Naive thymus-derived CD4-positive, alpha-beta T cell (primary cell): ENCODE results near the gene MAGI3. TPM values are rescaled to one million over a fixed set of nuclear protein-coding genes. Genes with fewer than 3 reads are reported as not detected.
"Not testable (repeated sequence)": the region's sequence is repeated elsewhere in the genome, so short reads cannot be mapped to it uniquely, and the experiment has no call there.

Experiments
- ATAC-seq: fragments of 150-1000 bp; cut with Tn5 transposase; 2 replicates; pipeline ENCODE4 v1.10.0; 2021; ENCODE audit warnings: mild to moderate bottlenecking, moderate library complexity
- CTCF ChIA-PET: fragments of 350-600 bp; sonication (Branson Sonifier 250); formaldehyde crosslinking; loops from one replicate; lab custom pipeline; 2021; ENCODE audit warnings: antibody characterized with exemption; lab: Charles Lee
- POLR2A ChIA-PET: fragments of 350-600 bp; sonication (Branson Sonifier 250); formaldehyde crosslinking; loops from one replicate; lab custom pipeline; 2021; ENCODE audit warnings: antibody characterized with exemption, inconsistent platforms; lab: Charles Lee
- DNase-seq, 9 donors: peaks; one replicate each; pipeline versions ENCODE4 v3.0.0 to v3.0.0-alpha.2; 2020 to 2022; ENCODE audit warnings: mixed read lengths in 1 of 9
- H3K27ac ChIP-seq: one replicate; pipeline ENCODE4 v1.7.0; 2013; ENCODE audit warnings: mild to moderate bottlenecking, low read depth, low read length, moderate library complexity
- H3K27me3 ChIP-seq, 2 donors: one replicate each; pipeline ENCODE4 v1.7.0; 2013; ENCODE audit warnings: low read length in 2 of 2, mild to moderate bottlenecking in 2 of 2, moderate library complexity in 2 of 2; ENCODE audit not compliant: control insufficient read depth in 2 of 2, insufficient read depth in 2 of 2
- H3K36me3 ChIP-seq, 3 experiments: 1 replicate in 2 of 3; 2 replicates in 1 of 3; pipeline ENCODE4 v1.7.0; 2013; ENCODE audit warnings: low read length in 3 of 3, mild to moderate bottlenecking in 3 of 3, moderate library complexity in 1 of 3; ENCODE audit not compliant: insufficient read depth in 3 of 3, control insufficient read depth in 2 of 3
- H3K4me1 ChIP-seq, 2 donors: one replicate each; pipeline ENCODE4 v1.7.0; 2013; ENCODE audit warnings: low read length in 2 of 2, mild to moderate bottlenecking in 2 of 2, moderate library complexity in 1 of 2; ENCODE audit not compliant: control insufficient read depth in 2 of 2, insufficient read depth in 2 of 2
- H3K4me3 ChIP-seq: 2 replicates; pipeline ENCODE4 v1.7.0; 2013; ENCODE audit warnings: mild to moderate bottlenecking, low read length
- H3K9me3 ChIP-seq, 3 experiments: 1 replicate in 2 of 3; 2 replicates in 1 of 3; pipeline ENCODE4 v1.7.0; 2013; ENCODE audit warnings: low read length in 3 of 3; ENCODE audit not compliant: control insufficient read depth in 2 of 3
- H3K27ac Mint-ChIP-seq, 9 donors: one replicate each; pipeline ENCODE4 v1.8.0; 2020 to 2022; ENCODE audit warnings: mixed read lengths in 9 of 9, mild to moderate bottlenecking in 8 of 9, moderate library complexity in 5 of 9, inconsistent platforms in 2 of 9
- H3K27me3 Mint-ChIP-seq, 5 donors: one replicate each; pipeline ENCODE4 v1.8.0; 2021 to 2022; ENCODE audit warnings: mixed read lengths in 5 of 5, mild to moderate bottlenecking in 1 of 5
- H3K36me3 Mint-ChIP-seq, 5 donors: one replicate each; pipeline ENCODE4 v1.8.0; 2020 to 2022; ENCODE audit warnings: mixed read lengths in 5 of 5, mild to moderate bottlenecking in 3 of 5, inconsistent platforms in 1 of 5
- H3K4me1 Mint-ChIP-seq, 7 donors: one replicate each; pipeline ENCODE4 v1.8.0; 2020 to 2022; ENCODE audit warnings: mixed read lengths in 7 of 7, mild to moderate bottlenecking in 3 of 7, inconsistent platforms in 1 of 7
- H3K4me3 Mint-ChIP-seq, 10 donors: one replicate each; pipeline ENCODE4 v1.8.0; 2020 to 2022; ENCODE audit warnings: mild to moderate bottlenecking in 10 of 10, mixed read lengths in 10 of 10, moderate library complexity in 6 of 10, inconsistent platforms in 2 of 10
- H3K9me3 Mint-ChIP-seq, 11 donors: one replicate each; pipeline ENCODE4 v1.8.0; 2020 to 2022; ENCODE audit warnings: mixed read lengths in 11 of 11, mild to moderate bottlenecking in 4 of 11, inconsistent platforms in 1 of 11, moderate library complexity in 1 of 11
- intact Hi-C, 2 donors: fragments of 100-400 bp; cut with micrococcal nuclease; formaldehyde crosslinking; loops; one replicate each; pipeline ENCODE4 v1.15.1; 2023
- polyA plus RNA-seq, 2 donors: library from polyadenylated mRNA; unstranded; fragments of 300-500 nt; fragmentation: Illumina TruSeq; gene quantifications; one replicate each; pipeline ENCODE4 v1.2.3, GENCODE V29; 2021
- total RNA-seq, 6 experiments: library from RNA in 5 of 6; stranded (reverse) in 5 of 6; gene quantifications; 1 replicate in 5 of 6; 2 replicates in 1 of 6; pipeline ENCODE4 v1.2.3 and lab custom pipeline; 2021 to 2026

Gene MAGI3
- total and polyA plus RNA-seq, 7 experiments from 2014 or later: 3.6 to 8.8 (median 6.6) TPM

GRCh38 chr1:113459279-113459678, 69.0 kb downstream of the MAGI3 start:
- H3K4me3 Mint-ChIP-seq: no peak overlapping the region
- Histone ChIP-seq H3K4me3 (no peak overlapping the region), H3K27ac (no peak overlapping the region), H3K27me3 (no peaks in the 10 kb centered on the region), H3K4me1 (no peaks in the 10 kb centered on the region), H3K9me3 (peaks cover 0 to 4% (median 0%) of the 10 kb centered on the region in 3 experiments), H3K36me3 (no peaks in the 10 kb centered on the region)
- peaks cover 0 to 31% (median 16%) of the 10 kb centered on the region in 5 donors for H3K36me3 Mint-ChIP-seq
- H3K27ac Mint-ChIP-seq: no peak overlapping the region
- DNase-seq (no peak), ATAC-seq (no peak)
- peaks cover 0 to 5% (median 0%) of the 10 kb centered on the region in 7 donors for H3K4me1 Mint-ChIP-seq
- H3K27me3 Mint-ChIP-seq: no peaks in the 10 kb centered on the region
- intact Hi-C loops: no loop called here
- ChIA-PET CTCF (no interaction called here), POLR2A (no interaction called here)
- H3K9me3 Mint-ChIP-seq: peaks cover 0 to 40% (median 7%) of the 10 kb centered on the region in 11 donors

GRCh38 chr1:113467991-113468390, 77.7 kb downstream of the MAGI3 start:
- H3K27ac ChIP-seq: no peak overlapping the region
- peaks cover 0 to 42% (median 26%) of the 10 kb centered on the region in 11 donors for H3K9me3 Mint-ChIP-seq
- ATAC-seq (no peak), DNase-seq (no peak)
- H3K27me3 ChIP-seq: no peaks in the 10 kb centered on the region
- peaks cover 0 to 8% (median 0%) of the 10 kb centered on the region in 7 donors for H3K4me1 Mint-ChIP-seq
- no peak overlapping the region for H3K4me3 ChIP-seq
- peaks cover 0 to 8% (median 8%) of the 10 kb centered on the region in 3 experiments for H3K9me3 ChIP-seq
- H3K36me3 ChIP-seq: no peaks in the 10 kb centered on the region
- H3K27me3 Mint-ChIP-seq: no peaks in the 10 kb centered on the region
- ChIA-PET POLR2A (no interaction called here), CTCF (no interaction called here)
- no peak overlapping the region for H3K4me3 Mint-ChIP-seq
- intact Hi-C loops: no loop called here
- H3K4me1 ChIP-seq: no peaks in the 10 kb centered on the region
- H3K27ac Mint-ChIP-seq: no peak overlapping the region
- H3K36me3 Mint-ChIP-seq: peaks cover 0 to 16% (median 7%) of the 10 kb centered on the region in 5 donors

GRCh38 chr1:113478427-113479195, 88.3 kb downstream of the MAGI3 start:
- POLR2A ChIA-PET, H3K27me3 ChIP-seq, CTCF ChIA-PET, H3K4me3 ChIP-seq, H3K27ac ChIP-seq, H3K4me3 Mint-ChIP-seq, H3K27ac Mint-ChIP-seq, H3K27me3 Mint-ChIP-seq, intact Hi-C loops, H3K4me1 ChIP-seq, H3K36me3 ChIP-seq, ATAC-seq, H3K4me1 Mint-ChIP-seq, DNase-seq: not testable (repeated sequence)
- peaks cover 0 to 22% (median 0%) of the 10 kb centered on the region in 3 experiments for H3K9me3 ChIP-seq
- Mint-ChIP-seq H3K9me3 (peaks cover 16 to 94% (median 68%) of the 10 kb centered on the region in 11 donors), H3K36me3 (peaks cover 7 to 40% (median 34%) of the 10 kb centered on the region in 5 donors)

- no peak overlapping the region for H3K4me3 ChIP-seq
- Mint-ChIP-seq H3K27me3 (no peaks in the 10 kb centered on the region), H3K4me3 (no peak overlapping the region), H3K27ac (no peak overlapping the region), H3K36me3 (peaks cover 5 to 46% (median 37%) of the 10 kb centered on the region in 5 donors), H3K4me1 (peaks cover 0 to 6% (median 0%) of the 10 kb centered on the region in 7 donors), H3K9me3 (peaks cover 19 to 92% (median 61%) of the 10 kb centered on the region in 11 donors)
- ChIA-PET POLR2A (no interaction called here), CTCF (no interaction called here)
- no peaks in the 10 kb centered on the region for H3K27me3 ChIP-seq
- no peaks in the 10 kb centered on the region for H3K4me1 ChIP-seq
- peaks cover 0 to 22% (median 0%) of the 10 kb centered on the region in 3 experiments for H3K9me3 ChIP-seq
- intact Hi-C loops: no loop called here
- H3K27ac ChIP-seq: no peak overlapping the region
- DNase-seq (no peak), ATAC-seq (no peak)
- no peaks in the 10 kb centered on the region for H3K36me3 ChIP-seq
These were observed 89.7 kb downstream of the MAGI3 start for GRCh38 chr1:113479713-113480676.

GRCh38 chr1:113485131-113485530, 94.8 kb downstream of the MAGI3 start:
- DNase-seq, intact Hi-C loops, H3K4me1 ChIP-seq, POLR2A ChIA-PET, ATAC-seq, H3K27ac Mint-ChIP-seq, CTCF ChIA-PET, H3K27ac ChIP-seq, H3K4me3 ChIP-seq, H3K4me3 Mint-ChIP-seq, H3K27me3 Mint-ChIP-seq, H3K4me1 Mint-ChIP-seq, H3K27me3 ChIP-seq, H3K9me3 ChIP-seq, H3K36me3 ChIP-seq: not testable (repeated sequence)
- H3K36me3 Mint-ChIP-seq: peaks cover 0 to 42% (median 34%) of the 10 kb centered on the region in 5 donors
- H3K9me3 Mint-ChIP-seq: peaks cover 7 to 79% (median 48%) of the 10 kb centered on the region in 11 donors

- Histone ChIP-seq H3K27me3 (no peaks in the 10 kb centered on the region), H3K4me1 (no peaks in the 10 kb centered on the region), H3K4me3 (no peak overlapping the region), H3K27ac (no peak overlapping the region), H3K36me3 (no peaks in the 10 kb centered on the region), H3K9me3 (peaks cover 0 to 9% (median 4%) of the 10 kb centered on the region in 3 experiments)
- ChIA-PET CTCF (no interaction called here), POLR2A (no interaction called here)
- Mint-ChIP-seq H3K4me3 (no peak overlapping the region), H3K36me3 (peaks cover 0 to 48% (median 29%) of the 10 kb centered on the region in 5 donors), H3K27me3 (peaks cover 0 to 6% (median 3%) of the 10 kb centered on the region in 5 donors), H3K9me3 (peaks cover 22 to 82% (median 56%) of the 10 kb centered on the region in 11 donors), H3K4me1 (no peaks in the 10 kb centered on the region), H3K27ac (no peak overlapping the region)
- ATAC-seq (no peak), DNase-seq (no peak)
- intact Hi-C loops: no loop called here
These were observed 98.4 kb downstream of the MAGI3 start for GRCh38 chr1:113488576-113489177.
